ENCODE results near the gene CDK17. TPM values are rescaled to one million over a fixed set of nuclear protein-coding genes. Genes with fewer than 3 reads are reported as not detected.
A peak's percentile ranks its signal among the peaks of the same experiment; 100 is the strongest.

Gene CDK17
- total and polyA plus RNA-seq, 2 donors (not counting 1 experiment from before 2014, with no cell fraction given) = 15.6 to 87.8 TPM

GRCh38 chr12:96336489-96336888 lies 63.8 kb downstream of the CDK17 start:
- TF ChIP-seq EZH2 (IDR thresholded peaks at IDR 0.05; ENCODE audit: borderline replicate concordance, insufficient read depth, low read depth, low read length, poor library complexity, severe bottlenecking) (no peak), CTCF (IDR thresholded peaks at IDR 0.05) (no peak)
- peaks cover 3% of the 10 kb centered on the region for H3K9me3 Mint-ChIP-seq (ENCODE audit: insufficient read depth)
- H3K27me3 Mint-ChIP-seq = no peaks in the 10 kb centered on the region
- intact Hi-C loops (cut with micrococcal nuclease) = no loop called here
- no peak overlapping the region for H3K9ac ChIP-seq (ENCODE audit: low read length)
- peaks cover 25% of the 10 kb centered on the region for H3K4me1 Mint-ChIP-seq
- H3K4me2 ChIP-seq (replicated peaks; ENCODE audit: low read depth, low read length, poor library complexity, severe bottlenecking) = no peak overlapping the region
- H3K36me3 ChIP-seq (replicated peaks in 1 of 2; ENCODE audit: control extremely low read depth in 1 of 2, control insufficient read depth in 1 of 2, extremely low read depth in 1 of 2, insufficient read depth in 2 of 2, low read length in 1 of 2) = peaks cover 5 to 9% of the 10 kb centered on the region in 2 experiments
- CTCF ChIA-PET = interaction anchor here (0.7 to 1.5 kb wide), 2 partner anchors 9 to 141 kb away, joined by 3 read pairs; no protein-coding TSS in a partner anchor
- no peak overlapping the region for H3K4me3 ChIP-seq (ENCODE audit: control extremely low read depth in 1 of 5, extremely low read depth in 1 of 5, insufficient read depth in 1 of 5, low read depth in 2 of 5, low read length in 4 of 5)
- no peak overlapping the region for H3K27ac Mint-ChIP-seq
- no peak overlapping the region for H2AFZ ChIP-seq (ENCODE audit: insufficient read depth, low read depth, low read length, poor library complexity, severe bottlenecking)
- H3K27me3 ChIP-seq (replicated peaks in 1 of 4; ENCODE audit: control extremely low read depth in 1 of 4, control insufficient read depth in 3 of 4, insufficient read depth in 4 of 4, low read length in 3 of 4) = no peaks in the 10 kb centered on the region
- H3K4me1 ChIP-seq (ENCODE audit: control insufficient read depth in 2 of 2, insufficient read depth in 2 of 2, low read length in 2 of 2) = peaks cover 0 to 5% of the 10 kb centered on the region in 2 donors
- no peak overlapping the region for H3K27ac ChIP-seq (ENCODE audit: low read length in 2 of 2)
- peaks cover 81% of the 10 kb centered on the region for H3K79me2 ChIP-seq (ENCODE audit: control insufficient read depth, insufficient read depth, low read length)
- H3K4me3 Mint-ChIP-seq = no peak overlapping the region
- peaks cover 32% of the 10 kb centered on the region for H4K20me1 ChIP-seq (ENCODE audit: control insufficient read depth, insufficient read depth, low read length, poor library complexity, severe bottlenecking)
- WGBS (ENCODE audit: insufficient coverage) = 100% methylated on average over 1 of the region's 4 CpGs
- no peak for ATAC-seq (ENCODE audit: low read depth)
- POLR2A ChIA-PET = no interaction called here
- peaks cover 0 to 11% (median 0%) of the 10 kb centered on the region in 3 donors for H3K9me3 ChIP-seq (ENCODE audit: control extremely low read depth in 1 of 3, control insufficient read depth in 2 of 3, insufficient read depth in 1 of 3, low read length in 2 of 3)
- no peak for DNase-seq

GRCh38 chr12:96335270-96335669 lies 65.0 kb downstream of the CDK17 start:
- POLR2A ChIA-PET = no interaction called here
- WGBS (ENCODE audit: insufficient coverage) = no CpG with 5 or more reads among the region's 5 CpGs
- no peak for DNase-seq
- H3K36me3 ChIP-seq (replicated peaks in 1 of 2; ENCODE audit: control extremely low read depth in 1 of 2, control insufficient read depth in 1 of 2, extremely low read depth in 1 of 2, insufficient read depth in 2 of 2, low read length in 1 of 2) = peaks cover 6 to 9% of the 10 kb centered on the region in 2 experiments
- H4K20me1 ChIP-seq (ENCODE audit: control insufficient read depth, insufficient read depth, low read length, poor library complexity, severe bottlenecking) = peaks cover 28% of the 10 kb centered on the region
- H3K27me3 Mint-ChIP-seq = no peaks in the 10 kb centered on the region
- TF ChIP-seq CTCF (IDR thresholded peaks at IDR 0.05) = no peak
- CTCF ChIA-PET = interaction anchor here (1.1 kb wide), 1 partner anchor 54 kb away, joined by 3 read pairs; no protein-coding TSS in a partner anchor
- no peak overlapping the region for H2AFZ ChIP-seq (ENCODE audit: insufficient read depth, low read depth, low read length, poor library complexity, severe bottlenecking)
- H3K9ac ChIP-seq (ENCODE audit: low read length) = no peak overlapping the region
- peaks cover 20% of the 10 kb centered on the region for H3K4me1 Mint-ChIP-seq
- H3K9me3 ChIP-seq (ENCODE audit: control extremely low read depth in 1 of 3, control insufficient read depth in 2 of 3, insufficient read depth in 1 of 3, low read length in 2 of 3) = peaks cover 0 to 11% (median 0%) of the 10 kb centered on the region in 3 donors
- no peaks in the 10 kb centered on the region for H3K27me3 ChIP-seq (replicated peaks in 1 of 4; ENCODE audit: control extremely low read depth in 1 of 4, control insufficient read depth in 3 of 4, insufficient read depth in 4 of 4, low read length in 3 of 4)
- H3K4me3 ChIP-seq (ENCODE audit: control extremely low read depth in 1 of 5, extremely low read depth in 1 of 5, insufficient read depth in 1 of 5, low read depth in 2 of 5, low read length in 4 of 5) = no peak overlapping the region
- ATAC-seq (ENCODE audit: low read depth) = no peak
- peaks cover 0 to 5% of the 10 kb centered on the region in 2 donors for H3K4me1 ChIP-seq (ENCODE audit: control insufficient read depth in 2 of 2, insufficient read depth in 2 of 2, low read length in 2 of 2)
- H3K4me2 ChIP-seq (replicated peaks; ENCODE audit: low read depth, low read length, poor library complexity, severe bottlenecking) = no peak overlapping the region
- intact Hi-C loops (cut with micrococcal nuclease) = no loop called here
- peaks cover 69% of the 10 kb centered on the region for H3K79me2 ChIP-seq (ENCODE audit: control insufficient read depth, insufficient read depth, low read length)
- no peak overlapping the region for H3K27ac Mint-ChIP-seq
- H3K9me3 Mint-ChIP-seq (ENCODE audit: insufficient read depth) = peaks cover 3% of the 10 kb centered on the region
- no peak overlapping the region for H3K4me3 Mint-ChIP-seq
- H3K27ac ChIP-seq (ENCODE audit: low read length in 2 of 2) = peak overlapping the region in 1 of 2 donors; percentile 39

Measured in B cell (primary cell).